HepG2 (cell line): ENCODE results near the gene OR6S1. TPM values are rescaled to one million over a fixed set of nuclear protein-coding genes. Genes with fewer than 3 reads are reported as not detected.

ENCODE experiments used
- ARID4A ChIP-seq: sonication (generic); formaldehyde crosslinking; IDR thresholded peaks from 2 replicates; pipeline ENCODE4 v1.5.0; 2020; ENCODE audit warnings: mild to moderate bottlenecking, missing genetic modification reagents, borderline replicate concordance
- ERF ChIP-seq: IDR thresholded peaks from 2 replicates; pipeline ENCODE4 v1.6.1; 2018; ENCODE audit warnings: missing biosample characterization, missing genetic modification reagents
- FOXK2 ChIP-seq: fragments of 450-650 bp; IDR thresholded peaks from 2 replicates; pipeline ENCODE4 v1.6.1; 2016
- ISX ChIP-seq: sonication (generic); formaldehyde crosslinking; conservative IDR thresholded peaks from 2 replicates; pipeline ENCODE4 v1.5.0; 2020; ENCODE audit warnings: missing genetic modification reagents
- JUN ChIP-seq: sonication (generic); formaldehyde crosslinking; IDR thresholded peaks from 2 replicates; pipeline ENCODE4 v1.4.0; 2020; ENCODE audit warnings: mild to moderate bottlenecking, missing genetic modification reagents
- KLF12 ChIP-seq: sonication (generic); formaldehyde crosslinking; IDR thresholded peaks from 2 replicates; pipeline ENCODE4 v1.4.0; 2020; ENCODE audit warnings: missing genetic modification reagents, borderline replicate concordance
- KMT2B ChIP-seq: IDR thresholded peaks from 2 replicates; pipeline ENCODE4 v1.6.1; 2016; ENCODE audit warnings: missing genetic modification reagents, missing compliant biosample characterization
- RAD21 ChIP-seq: fragments of 450-650 bp; formaldehyde crosslinking; IDR thresholded peaks from 2 replicates; pipeline ENCODE4 v1.5.0; 2020; ENCODE audit warnings: mild to moderate bottlenecking
- SAFB2 ChIP-seq: sonication (generic); formaldehyde crosslinking; IDR thresholded peaks from 2 replicates; pipeline ENCODE4 v1.5.1; 2020; ENCODE audit warnings: missing genetic modification reagents, low read depth, mild to moderate bottlenecking, borderline replicate concordance
- SMAD9 ChIP-seq: sonication (generic); formaldehyde crosslinking; IDR thresholded peaks from 2 replicates; pipeline ENCODE4 v1.5.1; 2020; ENCODE audit warnings: mild to moderate bottlenecking, missing genetic modification reagents
- SOX5 ChIP-seq: IDR thresholded peaks from 2 replicates; pipeline ENCODE4 v1.6.1; 2016; ENCODE audit warnings: borderline replicate concordance
- ZBTB34 ChIP-seq: sonication (generic); formaldehyde crosslinking; IDR thresholded peaks from 2 replicates; pipeline ENCODE4 v1.8.0; 2022; ENCODE audit warnings: mild to moderate bottlenecking, missing genetic modification reagents
- ZBTB46 ChIP-seq: sonication (generic); formaldehyde crosslinking; IDR thresholded peaks from 2 replicates; pipeline ENCODE4 v1.4.0; 2020; ENCODE audit warnings: mild to moderate bottlenecking, missing genetic modification reagents, borderline replicate concordance
- ZFP36L2 ChIP-seq: sonication (generic); formaldehyde crosslinking; IDR thresholded peaks from 2 replicates; pipeline ENCODE4 v1.4.0; 2020; ENCODE audit warnings: missing genetic modification reagents
- ZKSCAN1 ChIP-seq: fragments of 150-350 bp; IDR thresholded peaks from 2 replicates; pipeline ENCODE4 v1.6.1; 2014; ENCODE audit warnings: low read length
- ZMYM2 ChIP-seq: sonication (generic); formaldehyde crosslinking; IDR thresholded peaks from 2 replicates; pipeline ENCODE4 v1.8.0; 2022; ENCODE audit warnings: mild to moderate bottlenecking, missing genetic modification reagents
- ZNF136 ChIP-seq: sonication (generic); formaldehyde crosslinking; IDR thresholded peaks from 2 replicates; pipeline ENCODE4 v1.8.1; 2022; ENCODE audit warnings: low read depth, mild to moderate bottlenecking, moderate library complexity, missing genetic modification reagents
- ZNF160 ChIP-seq: sonication (generic); formaldehyde crosslinking; IDR thresholded peaks from 2 replicates; pipeline ENCODE4 v1.8.0; 2022; ENCODE audit warnings: mild to moderate bottlenecking, inconsistent platforms, missing genetic modification reagents
- ZNF256 ChIP-seq: sonication (generic); formaldehyde crosslinking; conservative IDR thresholded peaks from 2 replicates; pipeline ENCODE4 v1.4.0; 2020; ENCODE audit warnings: missing genetic modification reagents
- ZNF570 ChIP-seq: sonication (generic); formaldehyde crosslinking; IDR thresholded peaks from 2 replicates; pipeline ENCODE4 v1.4.0; 2020; ENCODE audit warnings: mild to moderate bottlenecking, missing genetic modification reagents, borderline replicate concordance
- ZNF790 ChIP-seq: sonication (generic); formaldehyde crosslinking; IDR thresholded peaks from 2 replicates; pipeline ENCODE4 v1.8.0; 2022; ENCODE audit warnings: missing genetic modification reagents, mild to moderate bottlenecking, borderline replicate concordance
- ZNF816 ChIP-seq: sonication (generic); formaldehyde crosslinking; IDR thresholded peaks from 2 replicates; pipeline ENCODE4 v1.8.0; 2022; ENCODE audit warnings: missing genetic modification reagents, mild to moderate bottlenecking, borderline replicate concordance
- ZNF883 ChIP-seq: sonication (generic); formaldehyde crosslinking; IDR thresholded peaks from 2 replicates; pipeline ENCODE4 v1.5.1; 2020; ENCODE audit warnings: mild to moderate bottlenecking, missing genetic modification reagents; ENCODE audit errors: not compliant biosample characterization
- polyA plus RNA-seq, 8 experiments: library from polyadenylated mRNA; depleted of rRNA in 3 of 8; stranded (reverse) in 7 of 8; unstranded in 1 of 8; fragments of >200 nt; fragmentation: Illumina TruSeq in 4 of 8; extraction: Trizol in 4 of 8; gene quantifications; 2 replicates each; pipeline versions ENCODE4 v1.2.1 to v1.2.3, GENCODE V29; 2011 to 2016; ENCODE audit warnings: low read depth in 4 of 8, missing spikeins in 1 of 8, mixed read lengths in 1 of 8; ENCODE audit not compliant: insufficient read depth in 1 of 8
- total RNA-seq, 5 experiments: library from RNA; depleted of rRNA; stranded (reverse); fragments of >200 nt; fragmentation: Illumina TruSeq; extraction: Trizol; gene quantifications; 2 replicates each; pipeline ENCODE4 v1.2.3, GENCODE V29; 2016; ENCODE audit warnings: low read depth in 1 of 5

Gene OR6S1
- total and polyA plus RNA-seq, 2 of the 13 experiments (the other 11 are each of a cell fraction or from before 2014, with no cell fraction given), result 0.09 TPM; not detected in 1

GRCh38 chr14:20606190-20606901, 35.1 kb downstream of the OR6S1 start (continued):
- TF ChIP-seq ARID4A, result peak; percentile 59; the same call in 1 of the 2 replicates
- TF ChIP-seq ZFP36L2 (CRISPR knock-in tag), result no peak
- peak; percentile 85 for TF ChIP-seq RAD21 (CRISPR knock-in tag)
- TF ChIP-seq SAFB2 (CRISPR knock-in tag), result no peak
- peak; percentile 93; the same call in 1 of the 2 replicates for TF ChIP-seq ZMYM2 (CRISPR knock-in tag)
- TF ChIP-seq FOXK2, result no peak
- TF ChIP-seq SMAD9, result 0 out of 2 replicates have a peak, but pooled peaks have one; percentile 37
- no peak; the same call in 1 of the 2 replicates for TF ChIP-seq KMT2B (CRISPR knock-in tag)
- 0 out of 2 replicates have a peak, but pooled peaks have one; percentile 52 for TF ChIP-seq ZBTB34
- TF ChIP-seq JUN (CRISPR knock-in tag), result 0 out of 2 replicates have a peak, but pooled peaks have one; percentile 29
- 0 out of 2 replicates have a peak, but pooled peaks have one; percentile 80 for TF ChIP-seq ZBTB46 (CRISPR knock-in tag)
- 0 out of 2 replicates have a peak, but pooled peaks have one; percentile 13 for TF ChIP-seq SOX5 (CRISPR knock-in tag)
- no peak for TF ChIP-seq ZNF570 (CRISPR knock-in tag)
- TF ChIP-seq ISX, result 0 out of 2 replicates have a peak, but pooled peaks have one; percentile 47
- peak; percentile 34; the same call in 1 of the 2 replicates for TF ChIP-seq ZNF160 (CRISPR knock-in tag)
- TF ChIP-seq KLF12 (CRISPR knock-in tag), result peak; percentile 89
- TF ChIP-seq ZNF883 (CRISPR knock-in tag), result peak; percentile 55
- no peak for TF ChIP-seq ZKSCAN1
- TF ChIP-seq ZNF256 (CRISPR knock-in tag), result no peak
- TF ChIP-seq ZNF136, result no peak
- peak; percentile 51; the same call in 1 of the 2 replicates for TF ChIP-seq ERF
- no peak for TF ChIP-seq ZNF816
- TF ChIP-seq ZNF790 (CRISPR knock-in tag), result no peak
